GM12878 (cell line): ENCODE measurements around the gene NKX1-1. TPM values are rescaled to one million over a fixed set of nuclear protein-coding genes. Genes with fewer than 3 reads are reported as not detected.

Experiments
- ATAC-seq: fragments of 200-7000 bp; cut with Tn5 transposase; 3 replicates; pipeline ENCODE4 v1.9.1; 2020; ENCODE audit warnings: mild to moderate bottlenecking, moderate library complexity
- BruUV-seq: library from RNA; stranded (reverse); fragments of 400-500 nt; replicated peaks from 2 replicates; lab custom pipeline; 2021; lab: Mats Ljungman, UMichigan
- CTCF ChIA-PET: fragments of 300-600 bp; sonication (Branson Sonifier 250); formaldehyde crosslinking; extraction: SDS; loops from one replicate; lab custom pipeline; 2021; ENCODE audit warnings: inconsistent platforms; lab: Yijun Ruan, JAX
- POLR2A ChIA-PET: fragments of 350-600 bp; formaldehyde crosslinking; extraction: SDS; loops from one replicate; lab custom pipeline; 2021; ENCODE audit warnings: inconsistent platforms; lab: Charles Lee
- RAD21 ChIA-PET: fragments of 300-600 bp; sonication (Branson Sonifier 250); formaldehyde crosslinking; loops from one replicate; lab custom pipeline; 2023; ENCODE audit warnings: antibody characterized with exemption; ENCODE audit not compliant: unreplicated experiment; lab: Charles Lee
- SMC1A ChIA-PET: fragments of 300-600 bp; sonication (Branson Sonifier 250); formaldehyde crosslinking; loops from one replicate; lab custom pipeline; 2023; ENCODE audit not compliant: unreplicated experiment, uncharacterized antibody; lab: Charles Lee
- DNase-seq: peaks from one replicate; pipeline ENCODE4 v3.0.0-alpha.2; 2011; ENCODE audit warnings: low read depth, low spot score
- FAIRE-seq: peaks from 3 replicates; lab custom pipeline; 2011; peaks lifted over from hg19 to GRCh38; lab: Jason Lieb, UNC
- H2AFZ ChIP-seq: 2 replicates; pipeline ENCODE4 v1.6.0; 2011; ENCODE audit warnings: low read depth, low read length, control low read depth; ENCODE audit not compliant: control insufficient read depth
- H3K27ac ChIP-seq: 2 replicates; pipeline ENCODE4 v1.5.1; 2011; ENCODE audit warnings: control low read depth; ENCODE audit not compliant: control insufficient read depth, insufficient read depth
- H3K27me3 ChIP-seq, 2 experiments: replicated peaks in 1 of 2; 2 replicates each; pipeline versions ENCODE4 v1.6.0 to v1.6.1; 2011; ENCODE audit warnings: low read length in 1 of 2; ENCODE audit not compliant: control insufficient read depth in 2 of 2, insufficient read depth in 2 of 2
- H3K36me3 ChIP-seq, 2 experiments: 2 replicates each; pipeline ENCODE4 v1.5.1; 2011; ENCODE audit warnings: low read length in 1 of 2; ENCODE audit not compliant: control insufficient read depth in 2 of 2, insufficient read depth in 2 of 2
- H3K4me1 ChIP-seq: 2 replicates; pipeline ENCODE4 v1.6.1; 2011; ENCODE audit warnings: mild to moderate bottlenecking, low read length, moderate library complexity, mixed read lengths; ENCODE audit not compliant: control insufficient read depth, insufficient read depth
- H3K4me2 ChIP-seq: 2 replicates; pipeline ENCODE4 v1.6.0; 2011; ENCODE audit warnings: control low read depth; ENCODE audit not compliant: control insufficient read depth, insufficient read depth
- H3K4me3 ChIP-seq: fragments of 200-600 bp; sonication (generic); 2 replicates; pipeline ENCODE4 v1.5.1; 2016
- H3K79me2 ChIP-seq: 2 replicates; pipeline ENCODE4 v1.6.0; 2011; ENCODE audit warnings: low read length; ENCODE audit not compliant: control insufficient read depth, insufficient read depth
- H3K9ac ChIP-seq: 2 replicates; pipeline ENCODE4 v1.8.0; 2011; ENCODE audit warnings: low read length, control low read depth, mixed read lengths; ENCODE audit not compliant: control insufficient read depth, insufficient read depth
- H3K9me3 ChIP-seq: replicated peaks from 3 replicates; pipeline ENCODE4 v1.5.1; 2011; ENCODE audit warnings: mild to moderate bottlenecking, low read length; ENCODE audit not compliant: control insufficient read depth, insufficient read depth
- H4K20me1 ChIP-seq: 2 replicates; pipeline ENCODE4 v1.6.0; 2011; ENCODE audit not compliant: control insufficient read depth, insufficient read depth
- ATF2 ChIP-seq: IDR thresholded peaks from 2 replicates; pipeline ENCODE4 v1.6.1; 2012; ENCODE audit warnings: low read length, inconsistent platforms
- ATF7 ChIP-seq: fragments of 450-650 bp; IDR thresholded peaks from 2 replicates; pipeline ENCODE4 v1.6.1; 2016; ENCODE audit warnings: low read depth, mild to moderate bottlenecking
- FOXM1 ChIP-seq: IDR thresholded peaks from 2 replicates; pipeline ENCODE4 v1.6.1; 2012; ENCODE audit warnings: low read depth, mild to moderate bottlenecking, inconsistent platforms, low read length, moderate library complexity
- GABPA ChIP-seq: IDR thresholded peaks from 2 replicates; pipeline ENCODE4 v1.6.1; 2014; ENCODE audit warnings: antibody characterized with exemption, low read depth, mild to moderate bottlenecking, inconsistent platforms
- PBX3 ChIP-seq: IDR thresholded peaks from 2 replicates; pipeline ENCODE4 v1.6.1; 2011; ENCODE audit warnings: mild to moderate bottlenecking, low read depth, low read length, moderate library complexity; ENCODE audit not compliant: insufficient replicate concordance
- PKNOX1 ChIP-seq: fragments of 450-650 bp; IDR thresholded peaks from 2 replicates; pipeline ENCODE4 v1.6.1; 2016; ENCODE audit warnings: mild to moderate bottlenecking
- RB1 ChIP-seq: fragments of 450-650 bp; formaldehyde crosslinking; IDR thresholded peaks from 2 replicates; pipeline ENCODE4 v1.6.1; 2017; ENCODE audit warnings: mild to moderate bottlenecking, borderline replicate concordance
- REST ChIP-seq: IDR thresholded peaks from 2 replicates; pipeline ENCODE4 v1.6.1; 2012; ENCODE audit warnings: mild to moderate bottlenecking, low read depth, low read length
- RUNX3 ChIP-seq: IDR thresholded peaks from 2 replicates; pipeline ENCODE4 v1.6.1; 2012; ENCODE audit warnings: low read length, inconsistent platforms
- SIN3A ChIP-seq: IDR thresholded peaks from 2 replicates; pipeline ENCODE4 v1.6.1; 2012; ENCODE audit warnings: low read depth, low read length, improper control_type of control experiment
- SMC3 ChIP-seq: IDR thresholded peaks from 2 replicates; pipeline ENCODE4 v1.6.1; 2011; ENCODE audit warnings: low read length, improper control_type of control experiment, borderline replicate concordance
- TARDBP ChIP-seq: IDR thresholded peaks from 2 replicates; pipeline ENCODE4 v1.6.1; 2016; ENCODE audit warnings: borderline replicate concordance
- WRNIP1 ChIP-seq: IDR thresholded peaks from 2 replicates; pipeline ENCODE4 v1.6.1; 2011; ENCODE audit warnings: low read depth, low read length, improper control_type of control experiment, borderline replicate concordance
- YBX1 ChIP-seq: fragments of 450-650 bp; IDR thresholded peaks from 2 replicates; pipeline ENCODE4 v1.6.1; 2016; ENCODE audit warnings: antibody characterized with exemption
- ZNF274 ChIP-seq: IDR thresholded peaks from one replicate; pipeline ENCODE4 v1.8.0; 2011; ENCODE audit not compliant: insufficient read length, insufficient read depth
- ZNF622 ChIP-seq: fragments of 450-650 bp; IDR thresholded peaks from 2 replicates; pipeline ENCODE4 v1.6.1; 2017; ENCODE audit warnings: mild to moderate bottlenecking, inconsistent platforms
- WGBS: methylation state at CpG from one replicate; pipeline ENCODE4 v1.1.6; 2016; ENCODE audit warnings: low lambda C conversion rate; ENCODE audit not compliant: insufficient replicate concordance, insufficient coverage; ENCODE audit errors: missing lambda C conversion rate; 5-methylcytosine and 5-hydroxymethylcytosine counted together
- in situ Hi-C: fragments of 300-500 bp; cut with MboI; formaldehyde crosslinking; loops from 9 replicates; pipeline ENCODE4 v1.14.3; 2018; ENCODE audit warnings: mixed read lengths
- intact Hi-C: fragments of 100-400 bp; cut with micrococcal nuclease; formaldehyde crosslinking; loops from one replicate; pipeline ENCODE4 v1.14.2; 2022; ENCODE audit not compliant: unreplicated experiment
- polyA plus RNA-seq, 11 experiments: library from polyadenylated mRNA; depleted of rRNA in 4 of 11; unstranded in 6 of 11; stranded (reverse) in 5 of 11; fragments of >200 nt; fragmentation: Nextera tagmentation in 4 of 11; fragmentation: Illumina TruSeq in 1 of 11; extraction: Ambion mirVana in 4 of 11; extraction: Trizol in 1 of 11; gene quantifications; 1 replicate in 1 of 11; 2 replicates in 10 of 11; pipeline versions ENCODE4 v1.2.1 to v1.2.3, GENCODE V29; 2011 to 2016; ENCODE audit warnings: inconsistent platforms in 2 of 11, missing spikeins in 2 of 11, low read depth in 1 of 11
- total RNA-seq, 4 experiments: library from RNA; depleted of rRNA in 3 of 4; stranded (reverse); fragments of >200 nt in 3 of 4; fragmentation: Illumina TruSeq in 1 of 4; extraction: Trizol in 1 of 4; gene quantifications; 2 replicates each; pipeline versions ENCODE4 v1.2.1 to v1.2.3, GENCODE V29; 2013 to 2021
- TF ChIP-seq, protein P1 (sequence below): IDR thresholded peaks from 2 replicates; pipeline ENCODE4 v1.6.1; 2012; ENCODE audit warnings: low read depth, low read length, improper control_type of control experiment

Gene NKX1-1
- total and polyA plus RNA-seq, 10 of the 15 experiments (the other 5 are each of a cell fraction or from before 2014, with no cell fraction given) = not detected

- no TSS peak for BruUV-seq
- no peaks in the 10 kb centered on the region for H3K9me3 ChIP-seq
- no peak for FAIRE-seq
- H3K4me1 ChIP-seq = no peaks in the 10 kb centered on the region
- intact Hi-C loops (no loop called here), in situ Hi-C loops (no loop called here)
- no peaks in the 10 kb centered on the region for H3K27me3 ChIP-seq
- H3K79me2 ChIP-seq = no peaks in the 10 kb centered on the region
- no peak overlapping the region for H3K4me3 ChIP-seq
- no peak overlapping the region for H2AFZ ChIP-seq
- 93% methylated on average over 35 of the region's 35 CpGs for WGBS
- no peak overlapping the region for H3K27ac ChIP-seq
- ChIA-PET CTCF (no interaction called here), POLR2A (no interaction called here), RAD21 (no interaction called here), SMC1A (no interaction called here)
- H4K20me1 ChIP-seq = no peaks in the 10 kb centered on the region
- no peak for DNase-seq
- no peaks in the 10 kb centered on the region for H3K36me3 ChIP-seq
- ATAC-seq = no peak
- H3K9ac ChIP-seq = no peak overlapping the region
- H3K4me2 ChIP-seq = no peak overlapping the region
- TF ChIP-seq FOXM1 = no peak
- TF ChIP-seq TARDBP = no peak
- no peak for TF ChIP-seq SMC3
- no peak for TF ChIP-seq PKNOX1
- TF ChIP-seq ZNF622 = no peak
- no peak for TF ChIP-seq WRNIP1
- TF ChIP-seq ATF2 = no peak
- TF ChIP-seq, protein P1, sequence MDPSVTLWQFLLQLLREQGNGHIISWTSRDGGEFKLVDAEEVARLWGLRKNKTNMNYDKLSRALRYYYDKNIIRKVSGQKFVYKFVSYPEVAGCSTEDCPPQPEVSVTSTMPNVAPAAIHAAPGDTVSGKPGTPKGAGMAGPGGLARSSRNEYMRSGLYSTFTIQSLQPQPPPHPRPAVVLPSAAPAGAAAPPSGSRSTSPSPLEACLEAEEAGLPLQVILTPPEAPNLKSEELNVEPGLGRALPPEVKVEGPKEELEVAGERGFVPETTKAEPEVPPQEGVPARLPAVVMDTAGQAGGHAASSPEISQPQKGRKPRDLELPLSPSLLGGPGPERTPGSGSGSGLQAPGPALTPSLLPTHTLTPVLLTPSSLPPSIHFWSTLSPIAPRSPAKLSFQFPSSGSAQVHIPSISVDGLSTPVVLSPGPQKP = no peak
- TF ChIP-seq RB1 = no peak
- no peak for TF ChIP-seq SIN3A
- TF ChIP-seq GABPA = no peak
- TF ChIP-seq RUNX3 = no peak
- TF ChIP-seq REST = no peak
- TF ChIP-seq PBX3 = no peak
- no peak for TF ChIP-seq ATF7
- no peak for TF ChIP-seq YBX1
- TF ChIP-seq ZNF274 = no peak
Measured at GRCh38 chr4:1366371-1367229, 39.6 kb downstream of the NKX1-1 start.
